Measurements from ENCODE around the gene NEU1.

Gene NEU1

GRCh38 chr6:31834367-31835250, 28.0 kb downstream of the NEU1 start:
- no peak overlapping the region for H4K5ac ChIP-seq (ENCODE audit: low read length)
- peak overlapping the region; percentile 30 for H2BK120ac ChIP-seq (ENCODE audit: low read depth, low read length)
- H3K79me2 ChIP-seq (ENCODE audit: control insufficient read depth, insufficient read depth, low read length) = peaks cover 57% of the 10 kb centered on the region
- H4K8ac ChIP-seq (ENCODE audit: low read depth, low read length) = no peak overlapping the region
- WGBS (ENCODE audit: extremely low coverage, insufficient coverage, low lambda C conversion rate) = no CpG with 5 or more reads among the region's 59 CpGs
- peak overlapping the region; percentile 100 for H3K4me3 ChIP-seq (ENCODE audit: low read length)
- H3K4me1 ChIP-seq (ENCODE audit: control insufficient read depth, low read depth, low read length) = no peaks in the 10 kb centered on the region
- peak overlapping the region; percentile 95 for H2AK5ac ChIP-seq (ENCODE audit: low read length)
- peak overlapping the region; percentile 91 for H3K27ac ChIP-seq (ENCODE audit: low read depth, low read length)
- H3K23ac ChIP-seq (ENCODE audit: low read length) = peak overlapping the region; percentile 100
- H3K27me3 ChIP-seq (ENCODE audit: insufficient read depth, low read length, poor library complexity) = no peaks in the 10 kb centered on the region
- H3K36me3 ChIP-seq (ENCODE audit: control insufficient read depth, insufficient read depth, low read length) = peaks cover 21% of the 10 kb centered on the region
- peak overlapping the region; percentile 93 for H3K4me2 ChIP-seq (ENCODE audit: low read length)
- peak; percentile 92 for DNase-seq
- peak overlapping the region; percentile 100 for H3K56ac ChIP-seq (ENCODE audit: low read length)
- peak overlapping the region; percentile 98 for H3K4ac ChIP-seq (ENCODE audit: low read depth, low read length)
- no peak overlapping the region for H2BK15ac ChIP-seq (replicated peaks; ENCODE audit: low read depth)
- H3K18ac ChIP-seq (ENCODE audit: low read length) = peak overlapping the region; percentile 78
- H3K79me1 ChIP-seq (ENCODE audit: low read length) = peaks cover 11% of the 10 kb centered on the region
- peak overlapping the region; percentile 97 for H2BK5ac ChIP-seq (ENCODE audit: low read length)
- peak overlapping the region; percentile 100 for H3K9ac ChIP-seq (ENCODE audit: low read length)

DNA sequence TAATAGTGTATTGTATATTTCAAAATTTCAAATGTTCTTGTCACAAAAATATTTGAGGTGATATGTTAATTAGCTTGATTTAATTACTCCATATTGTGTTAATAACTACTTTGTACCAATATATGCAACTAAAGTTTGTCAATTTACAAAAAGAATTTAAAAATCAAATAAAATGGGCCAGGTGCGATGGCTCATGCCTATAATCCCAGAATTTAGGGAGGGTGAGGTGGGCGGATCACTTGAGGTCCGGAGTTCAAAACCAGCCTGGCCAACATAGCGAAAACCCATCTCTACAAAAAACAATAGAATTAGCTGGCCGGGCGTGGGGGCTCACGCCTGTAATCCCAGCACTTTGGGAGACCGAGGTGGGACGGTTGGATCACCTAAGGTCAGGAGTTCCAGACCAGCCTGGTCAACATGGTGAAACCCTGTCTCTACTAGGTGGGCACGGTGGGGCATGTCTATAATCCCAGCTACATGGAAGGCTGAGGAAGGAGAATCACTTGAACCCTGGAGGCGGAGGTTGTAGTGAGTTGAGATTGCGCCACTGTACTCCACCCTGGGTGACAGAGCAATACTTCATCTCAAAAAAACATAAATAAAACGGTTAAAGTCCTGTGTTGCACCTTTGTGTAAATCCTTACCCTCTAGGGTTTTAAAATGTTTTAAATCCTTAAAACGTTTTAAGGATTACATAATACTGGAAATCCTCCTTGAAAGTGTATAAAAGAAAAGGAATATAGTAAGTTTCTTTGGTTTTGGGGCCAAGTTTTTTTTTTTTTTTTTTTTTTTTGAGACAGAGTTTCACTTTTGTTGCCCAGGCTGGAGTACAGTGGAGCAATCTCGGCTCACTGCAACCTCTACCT, 31.0 kb downstream of the NEU1 start:
- no peak overlapping the region for H3K18ac ChIP-seq (ENCODE audit: low read length)
- H3K9ac ChIP-seq (ENCODE audit: low read length) = peak overlapping the region; percentile 92
- H3K79me1 ChIP-seq (ENCODE audit: low read length) = peaks cover 2% of the 10 kb centered on the region
- no peak overlapping the region for H3K4ac ChIP-seq (ENCODE audit: low read depth, low read length)
- no peak overlapping the region for H2BK5ac ChIP-seq (ENCODE audit: low read length)
- H3K23ac ChIP-seq (ENCODE audit: low read length) = no peak overlapping the region
- H3K27me3 ChIP-seq (ENCODE audit: insufficient read depth, low read length, poor library complexity) = no peaks in the 10 kb centered on the region
- peaks cover 31% of the 10 kb centered on the region for H3K79me2 ChIP-seq (ENCODE audit: control insufficient read depth, insufficient read depth, low read length)
- no peak overlapping the region for H2AK5ac ChIP-seq (ENCODE audit: low read length)
- no peak for DNase-seq
- no peak overlapping the region for H3K4me3 ChIP-seq (ENCODE audit: low read length)
- no peak overlapping the region for H2BK120ac ChIP-seq (ENCODE audit: low read depth, low read length)
- H3K4me1 ChIP-seq (ENCODE audit: control insufficient read depth, low read depth, low read length) = peaks cover under 1% of the 10 kb centered on the region
- no peak overlapping the region for H3K4me2 ChIP-seq (ENCODE audit: low read length)
- H4K8ac ChIP-seq (ENCODE audit: low read depth, low read length) = no peak overlapping the region
- peaks cover 1% of the 10 kb centered on the region for H3K36me3 ChIP-seq (ENCODE audit: control insufficient read depth, insufficient read depth, low read length)
- H2BK15ac ChIP-seq (replicated peaks; ENCODE audit: low read depth) = no peak overlapping the region
- no peak overlapping the region for H3K27ac ChIP-seq (ENCODE audit: low read depth, low read length)
- peak overlapping the region; percentile 17 for H3K56ac ChIP-seq (ENCODE audit: low read length)
- no peak overlapping the region for H4K5ac ChIP-seq (ENCODE audit: low read length)
- WGBS (ENCODE audit: extremely low coverage, insufficient coverage, low lambda C conversion rate) = no CpG with 5 or more reads among the region's 15 CpGs

- Histone ChIP-seq H3K56ac (ENCODE audit: low read length) (peak overlapping the region; percentile 89), H2BK5ac (ENCODE audit: low read length) (no peak overlapping the region), H3K23ac (ENCODE audit: low read length) (no peak overlapping the region), H4K8ac (ENCODE audit: low read depth, low read length) (no peak overlapping the region), H2BK120ac (ENCODE audit: low read depth, low read length) (no peak overlapping the region), H3K4me2 (ENCODE audit: low read length) (peak overlapping the region; percentile 23), H3K4me3 (ENCODE audit: low read length) (peak overlapping the region; percentile 32), H3K4ac (ENCODE audit: low read depth, low read length) (no peak overlapping the region), H3K18ac (ENCODE audit: low read length) (no peak overlapping the region), H3K27ac (ENCODE audit: low read depth, low read length) (no peak overlapping the region), H2BK15ac (replicated peaks; ENCODE audit: low read depth) (no peak overlapping the region), H4K5ac (ENCODE audit: low read length) (no peak overlapping the region), H3K9ac (ENCODE audit: low read length) (peak overlapping the region; percentile 92), H3K79me1 (ENCODE audit: low read length) (peaks cover 2% of the 10 kb centered on the region), H3K36me3 (ENCODE audit: control insufficient read depth, insufficient read depth, low read length) (no peaks in the 10 kb centered on the region), H3K4me1 (ENCODE audit: control insufficient read depth, low read depth, low read length) (peaks cover 2% of the 10 kb centered on the region), H3K79me2 (ENCODE audit: control insufficient read depth, insufficient read depth, low read length) (peaks cover 24% of the 10 kb centered on the region), H2AK5ac (ENCODE audit: low read length) (no peak overlapping the region), H3K27me3 (ENCODE audit: insufficient read depth, low read length, poor library complexity) (no peaks in the 10 kb centered on the region)
- DNase-seq = no peak
- no CpG with 5 or more reads among the region's 6 CpGs for WGBS (ENCODE audit: extremely low coverage, insufficient coverage, low lambda C conversion rate)
Measured at GRCh38 chr6:31830886-31831335, 31.7 kb downstream of the NEU1 start.

DNA sequence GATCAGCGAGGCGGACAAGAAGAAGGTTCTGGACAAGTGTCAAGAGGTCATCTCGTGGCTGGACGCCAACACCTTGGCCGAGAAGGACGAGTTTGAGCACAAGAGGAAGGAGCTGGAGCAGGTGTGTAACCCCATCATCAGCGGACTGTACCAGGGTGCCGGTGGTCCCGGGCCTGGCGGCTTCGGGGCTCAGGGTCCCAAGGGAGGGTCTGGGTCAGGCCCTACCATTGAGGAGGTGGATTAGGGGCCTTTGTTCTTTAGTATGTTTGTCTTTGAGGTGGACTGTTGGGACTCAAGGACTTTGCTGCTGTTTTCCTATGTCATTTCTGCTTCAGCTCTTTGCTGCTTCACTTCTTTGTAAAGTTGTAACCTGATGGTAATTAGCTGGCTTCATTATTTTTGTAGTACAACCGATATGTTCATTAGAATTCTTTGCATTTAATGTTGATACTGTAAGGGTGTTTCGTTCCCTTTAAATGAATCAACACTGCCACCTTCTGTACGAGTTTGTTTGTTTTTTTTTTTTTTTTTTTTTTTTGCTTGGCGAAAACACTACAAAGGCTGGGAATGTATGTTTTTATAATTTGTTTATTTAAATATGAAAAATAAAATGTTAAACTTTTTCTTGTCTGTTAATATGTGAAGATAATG, 32.9 kb downstream of the NEU1 start:
- H3K23ac ChIP-seq (ENCODE audit: low read length) = no peak overlapping the region
- peak overlapping the region; percentile 92 for H3K9ac ChIP-seq (ENCODE audit: low read length)
- no peak overlapping the region for H4K5ac ChIP-seq (ENCODE audit: low read length)
- no peak overlapping the region for H2AK5ac ChIP-seq (ENCODE audit: low read length)
- DNase-seq = no peak
- no peak overlapping the region for H3K27ac ChIP-seq (ENCODE audit: low read depth, low read length)
- no peaks in the 10 kb centered on the region for H3K27me3 ChIP-seq (ENCODE audit: insufficient read depth, low read length, poor library complexity)
- H2BK15ac ChIP-seq (replicated peaks; ENCODE audit: low read depth) = no peak overlapping the region
- peak overlapping the region; percentile 81 for H3K56ac ChIP-seq (ENCODE audit: low read length)
- peaks cover 7% of the 10 kb centered on the region for H3K4me1 ChIP-seq (ENCODE audit: control insufficient read depth, low read depth, low read length)
- H4K8ac ChIP-seq (ENCODE audit: low read depth, low read length) = no peak overlapping the region
- H3K4ac ChIP-seq (ENCODE audit: low read depth, low read length) = no peak overlapping the region
- H2BK5ac ChIP-seq (ENCODE audit: low read length) = no peak overlapping the region
- no CpG with 5 or more reads among the region's 15 CpGs for WGBS (ENCODE audit: extremely low coverage, insufficient coverage, low lambda C conversion rate)
- H3K18ac ChIP-seq (ENCODE audit: low read length) = no peak overlapping the region
- peaks cover 13% of the 10 kb centered on the region for H3K79me2 ChIP-seq (ENCODE audit: control insufficient read depth, insufficient read depth, low read length)
- peak overlapping the region; percentile 92 for H3K4me2 ChIP-seq (ENCODE audit: low read length)
- H3K4me3 ChIP-seq (ENCODE audit: low read length) = peak overlapping the region; percentile 83
- peaks cover 2% of the 10 kb centered on the region for H3K79me1 ChIP-seq (ENCODE audit: low read length)
- H3K36me3 ChIP-seq (ENCODE audit: control insufficient read depth, insufficient read depth, low read length) = no peaks in the 10 kb centered on the region
- no peak overlapping the region for H2BK120ac ChIP-seq (ENCODE audit: low read depth, low read length)

DNA sequence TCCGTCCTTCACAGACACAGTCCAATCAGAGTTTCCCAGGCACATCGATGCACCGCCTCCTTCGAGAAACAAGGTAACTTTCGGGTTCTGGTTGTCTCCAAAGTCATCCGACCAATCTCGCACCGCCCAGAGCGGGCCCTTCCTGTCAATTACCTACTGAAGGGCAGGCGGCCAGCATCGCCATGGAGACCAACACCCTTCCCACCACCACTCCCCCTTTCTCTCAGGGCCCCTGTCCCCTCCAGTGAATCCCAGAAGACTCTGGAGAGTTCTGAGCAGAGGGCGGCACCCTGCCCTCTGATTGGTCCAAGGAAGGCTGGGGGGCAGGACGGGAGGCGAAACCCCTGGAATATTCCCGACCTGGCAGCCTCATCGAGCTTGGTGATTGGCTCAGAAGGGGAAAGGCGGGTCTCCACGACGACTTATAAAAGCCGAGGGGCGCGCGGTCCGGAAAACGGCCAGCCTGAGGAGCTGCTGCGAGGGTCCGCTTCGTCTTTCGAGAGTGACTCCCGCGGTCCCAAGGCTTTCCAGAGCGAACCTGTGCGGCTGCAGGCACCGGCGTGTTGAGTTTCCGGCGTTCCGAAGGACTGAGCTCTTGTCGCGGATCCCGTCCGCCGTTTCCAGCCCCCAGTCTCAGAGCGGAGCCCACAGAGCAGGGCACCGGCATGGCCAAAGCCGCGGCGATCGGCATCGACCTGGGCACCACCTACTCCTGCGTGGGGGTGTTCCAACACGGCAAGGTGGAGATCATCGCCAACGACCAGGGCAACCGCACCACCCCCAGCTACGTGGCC, 35.1 kb downstream of the NEU1 start, which contains the start of gene HSPA1B:
Gene HSPA1B (plus strand): TSS at position 453 of the 794 bp plus-strand sequence. CDS start 213 bp downstream, at position 666.
- Histone ChIP-seq H3K4ac (ENCODE audit: low read depth, low read length) (no peak within 1 kb of the TSS), H3K4me2 (ENCODE audit: low read length) (peak within 1 kb of the TSS; percentile 87), H4K5ac (ENCODE audit: low read length) (peak within 1 kb of the TSS; percentile 47), H3K4me3 (ENCODE audit: low read length) (peak within 1 kb of the TSS; percentile 82), H3K9ac (ENCODE audit: low read length) (peak within 1 kb of the TSS; percentile 97), H2BK5ac (ENCODE audit: low read length) (peak within 1 kb of the TSS; percentile 77), H3K79me2 (ENCODE audit: control insufficient read depth, insufficient read depth, low read length) (peaks cover 12% of the 10 kb centered on the region), H3K23ac (ENCODE audit: low read length) (no peak within 1 kb of the TSS), H3K56ac (ENCODE audit: low read length) (peak within 1 kb of the TSS; percentile 94), H3K4me1 (ENCODE audit: control insufficient read depth, low read depth, low read length) (peaks cover 7% of the 10 kb centered on the region), H3K18ac (ENCODE audit: low read length) (peak within 1 kb of the TSS; percentile 42), H3K36me3 (ENCODE audit: control insufficient read depth, insufficient read depth, low read length) (no peaks in the 10 kb centered on the region), H2BK120ac (ENCODE audit: low read depth, low read length) (no peak within 1 kb of the TSS), H2BK15ac (replicated peaks; ENCODE audit: low read depth) (no peak within 1 kb of the TSS), H3K27ac (ENCODE audit: low read depth, low read length) (peak within 1 kb of the TSS; percentile 84), H4K8ac (ENCODE audit: low read depth, low read length) (no peak within 1 kb of the TSS), H3K79me1 (ENCODE audit: low read length) (peaks cover 2% of the 10 kb centered on the region), H2AK5ac (ENCODE audit: low read length) (peak within 1 kb of the TSS; percentile 90), H3K27me3 (ENCODE audit: insufficient read depth, low read length, poor library complexity) (no peaks in the 10 kb centered on the region)
- peak; percentile 100 for DNase-seq
- WGBS (ENCODE audit: extremely low coverage, insufficient coverage, low lambda C conversion rate) = no CpG with 5 or more reads among the region's 56 CpGs

Data from mesendoderm (in vitro differentiated cells).